Heart left ventricle (tissue), 16 donors: Measurements from ENCODE around the gene CDON. TPM values are rescaled to one million over a fixed set of nuclear protein-coding genes. Genes with fewer than 3 reads are reported as not detected.

Experiments
- ATAC-seq, 4 donors: fragments of 200-7000 bp; cut with Tn5 transposase; one replicate each; pipeline ENCODE4 v1.9.1; 2020 to 2022; ENCODE audit warnings: moderate library complexity in 4 of 4, mild to moderate bottlenecking in 3 of 4, moderate number of reproducible peaks in 1 of 4
- DNase-seq, 5 donors: peaks; one replicate each; pipeline ENCODE4 v3.0.0-alpha.2; 2020
- H3K27ac ChIP-seq, 12 donors: fragments of 200-600 bp; sonication (generic) in 4 of 12; one replicate each; pipeline versions ENCODE4 v1.5.0 to v1.8.0; 2016 to 2022; ENCODE audit warnings: mild to moderate bottlenecking in 2 of 12
- H3K27me3 ChIP-seq, 9 donors: fragments of 200-600 bp; sonication (generic) in 2 of 9; one replicate each; pipeline versions ENCODE4 v1.5.1 to v1.8.0; 2016 to 2022; ENCODE audit warnings: mild to moderate bottlenecking in 3 of 9
- H3K36me3 ChIP-seq, 9 donors: fragments of 200-600 bp; sonication (generic) in 2 of 9; one replicate each; pipeline versions ENCODE4 v1.5.0 to v1.8.0; 2018 to 2022; ENCODE audit warnings: mild to moderate bottlenecking in 2 of 9
- H3K4me1 ChIP-seq, 12 donors: fragments of 200-600 bp; sonication (generic) in 4 of 12; one replicate each; pipeline versions ENCODE4 v1.5.0 to v1.8.0; 2016 to 2022; ENCODE audit warnings: mild to moderate bottlenecking in 3 of 12
- H3K4me3 ChIP-seq, 12 donors: fragments of 200-600 bp; sonication (generic) in 4 of 12; one replicate each; pipeline versions ENCODE4 v1.5.0 to v1.8.0; 2017 to 2022; ENCODE audit warnings: mild to moderate bottlenecking in 9 of 12, moderate library complexity in 4 of 12
- H3K9me3 ChIP-seq, 12 donors: fragments of 200-600 bp; sonication (generic) in 4 of 12; one replicate each; pipeline versions ENCODE4 v1.5.0 to v1.8.0; 2016 to 2022; ENCODE audit warnings: mild to moderate bottlenecking in 1 of 12
- POLR2A ChIP-seq, 2 donors: fragments of 450-650 bp; IDR thresholded peaks; one replicate each; pipeline ENCODE4 v1.6.1; 2017; ENCODE audit warnings: antibody characterized with exemption in 2 of 2, mild to moderate bottlenecking in 2 of 2, moderate library complexity in 2 of 2
- WGBS, 4 donors: extraction: QIAGEN DNeasy Blood & Tissue Kit in 2 of 4; methylation state at CpG; one replicate each; pipeline versions ENCODE4 v1.1.5 to v1.1.7; 2013 to 2018; 5-methylcytosine and 5-hydroxymethylcytosine counted together
- intact Hi-C, 10 donors: fragments of 100-400 bp; cut with DNase I; formaldehyde crosslinking; loops; one replicate each; pipeline versions ENCODE4 v1.11.1 to v1.14.2; 2022
- polyA plus RNA-seq, 2 donors: library from polyadenylated mRNA; stranded (reverse); fragments of 200-250 nt; gene quantifications; one replicate each; pipeline ENCODE4 v1.2.3, GENCODE V29; 2013
- total RNA-seq, 9 donors: library from RNA; depleted of rRNA in 2 of 9; stranded (reverse); fragments of >200 nt in 2 of 9; fragmentation: NEBNext Ultra II Directional in 3 of 9; extraction: Animal tissue kit (Norgen Biotek cat#: 25700) in 3 of 9; gene quantifications; one replicate each; pipeline versions ENCODE4 v1.1.0 to v1.2.4, GENCODE V29; 2016 to 2023
- TF ChIP-seq, protein P1 (sequence below), 12 donors: fragments of 200-600 bp; sonication (generic) in 4 of 12; IDR thresholded peaks; one replicate each; pipeline versions ENCODE4 v1.5.0 to v1.8.0; 2018 to 2022; ENCODE audit warnings: antibody characterized with exemption in 12 of 12, mild to moderate bottlenecking in 5 of 12
- donor health status: ischemic (EF 13 %, LVEDD 7.1; RV severe dilation, severe dysfunction).
- donor health status: healthy with polysubstance abuse.
- donor health status: DM: no; HTN: yes; CAD: no.
- donor health status: DM: no; HTN: no; CAD: no.
- donor health status: ischemic (EF 25% LVEDD 6.9; RV normal size, moderate dysfunction).
- donor health status: ischemic (EF 25% LVEDD 5.7; RV mildly dilated, moderate dysfunction).
- donor health status: healthy.
- donor health status: DM: yes; HTN: yes; CAD: no.
- donor health status: ischemic (EF 35%, LVEDD 5.7; RV mildly dilated, moderate dysfunction).
- donor health status: nonischemic (EF 11% LVEDD 7.7; RV severe dilation, severe dysfunction).
- donor health status: DM: yes; HTN: yes; CAD: no.
- donor health status: PGD.
- donor health status: ischemic (EF 29% LVEDD 5.4; RV normal size, mild dysfunction).
- donor health status: nonischemic (EF 23%, LVEDD 6.1; RV moderate dilation, normal function).

The CDON gene
- total and polyA plus RNA-seq, 11 donors: 1.2 to 51.5 (median 7.3) TPM

DNA sequence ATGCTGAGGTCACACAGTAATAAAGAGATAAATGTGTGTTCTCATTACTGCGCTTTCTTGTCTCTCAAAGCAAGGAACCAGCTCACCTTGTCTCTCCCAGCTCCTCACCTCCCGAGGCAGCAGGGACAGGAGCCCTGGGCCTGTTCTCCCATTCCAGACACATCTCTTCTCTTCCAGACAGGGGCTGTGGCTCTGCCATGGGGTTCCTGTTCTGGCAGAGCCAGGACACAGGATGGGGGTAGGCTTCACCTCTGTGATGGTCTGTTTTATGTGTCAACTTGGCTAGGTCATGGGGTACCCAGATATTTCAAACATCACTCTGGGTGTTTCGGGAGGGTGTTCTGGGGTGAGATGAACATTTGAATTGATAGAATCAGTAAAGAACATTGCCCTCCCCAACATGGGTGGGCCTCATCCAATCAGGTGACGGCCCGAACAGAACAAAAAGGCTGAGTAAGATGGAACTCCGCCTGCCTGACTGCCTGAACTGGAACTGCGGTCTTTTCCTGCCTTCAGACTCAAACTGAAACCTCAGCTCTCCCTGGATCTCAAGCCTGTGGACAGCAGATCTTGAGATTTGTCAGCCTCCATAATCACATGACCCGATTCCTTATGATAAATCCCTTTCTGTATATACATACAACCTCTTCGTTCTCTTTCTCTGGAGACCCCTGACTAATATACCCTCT lies 118.9 kb downstream of the CDON start:
- TF ChIP-seq, protein P1, sequence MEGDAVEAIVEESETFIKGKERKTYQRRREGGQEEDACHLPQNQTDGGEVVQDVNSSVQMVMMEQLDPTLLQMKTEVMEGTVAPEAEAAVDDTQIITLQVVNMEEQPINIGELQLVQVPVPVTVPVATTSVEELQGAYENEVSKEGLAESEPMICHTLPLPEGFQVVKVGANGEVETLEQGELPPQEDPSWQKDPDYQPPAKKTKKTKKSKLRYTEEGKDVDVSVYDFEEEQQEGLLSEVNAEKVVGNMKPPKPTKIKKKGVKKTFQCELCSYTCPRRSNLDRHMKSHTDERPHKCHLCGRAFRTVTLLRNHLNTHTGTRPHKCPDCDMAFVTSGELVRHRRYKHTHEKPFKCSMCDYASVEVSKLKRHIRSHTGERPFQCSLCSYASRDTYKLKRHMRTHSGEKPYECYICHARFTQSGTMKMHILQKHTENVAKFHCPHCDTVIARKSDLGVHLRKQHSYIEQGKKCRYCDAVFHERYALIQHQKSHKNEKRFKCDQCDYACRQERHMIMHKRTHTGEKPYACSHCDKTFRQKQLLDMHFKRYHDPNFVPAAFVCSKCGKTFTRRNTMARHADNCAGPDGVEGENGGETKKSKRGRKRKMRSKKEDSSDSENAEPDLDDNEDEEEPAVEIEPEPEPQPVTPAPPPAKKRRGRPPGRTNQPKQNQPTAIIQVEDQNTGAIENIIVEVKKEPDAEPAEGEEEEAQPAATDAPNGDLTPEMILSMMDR (IDR thresholded peaks at IDR 0.05): no peak
- no peak for TF ChIP-seq POLR2A (IDR thresholded peaks at IDR 0.05)
- intact Hi-C loops: loop anchor here in 6 of 10 donors (5.0 to 10.0 kb wide), 3 partner anchors 111 to 248 kb away; partner anchors contain the start of gene CDON (in 1 of the 6)
- Histone ChIP-seq H3K36me3 (no peaks in the 10 kb centered on the region), H3K4me1 (peaks cover 0 to 27% (median 11%) of the 10 kb centered on the region in 12 donors), H3K27me3 (peaks cover 0 to 7% (median 0%) of the 10 kb centered on the region in 9 donors), H3K27ac (no peak overlapping the region), H3K9me3 (no peaks in the 10 kb centered on the region), H3K4me3 (no peak overlapping the region)
- WGBS, 4 donors: 92 to 98% (median 94%) methylated on average over 9 of the region's 9 CpGs
- ATAC-seq (no peak), DNase-seq (peak in 1 of 5 donors; percentile 9)

DNA sequence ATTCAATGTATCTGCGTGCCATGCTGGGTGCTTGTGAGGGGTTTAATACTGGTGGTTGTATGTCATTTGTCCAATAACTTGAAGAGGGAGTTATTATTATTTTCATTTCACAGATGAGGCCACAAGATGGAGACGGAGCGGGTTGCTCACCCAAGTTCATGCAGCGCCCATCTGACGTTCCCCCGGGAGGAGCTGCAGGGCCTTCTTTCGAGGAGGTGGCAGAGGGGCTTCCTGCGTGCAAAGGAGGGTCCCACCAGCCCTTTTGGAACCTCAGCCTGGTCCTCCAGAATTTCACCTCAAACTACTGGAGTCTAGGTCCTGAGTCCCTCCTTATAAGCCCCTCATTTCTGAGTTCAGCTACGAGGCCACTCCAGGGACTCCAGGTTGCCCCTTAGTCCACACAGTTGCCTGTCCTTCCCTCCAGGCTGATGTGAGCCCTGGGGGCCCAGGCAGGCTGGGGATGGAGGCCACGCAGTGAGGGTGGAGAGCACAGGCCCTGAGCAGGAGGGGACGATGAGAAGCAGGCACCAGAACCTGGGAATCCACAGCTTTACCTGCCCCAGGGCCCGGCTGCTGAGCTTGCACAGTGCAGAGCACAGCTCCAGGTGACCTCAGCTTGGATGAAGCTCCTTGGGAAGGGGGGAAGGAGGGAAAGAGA lies 119.8 kb downstream of the CDON start:
- Histone ChIP-seq H3K4me3 (no peak overlapping the region), H3K27me3 (peaks cover 0 to 7% (median 0%) of the 10 kb centered on the region in 9 donors), H3K36me3 (no peaks in the 10 kb centered on the region), H3K9me3 (no peaks in the 10 kb centered on the region), H3K27ac (peak overlapping the region in 3 of 12 donors; percentile 63 to 65 (median 65)), H3K4me1 (peaks cover 0 to 32% (median 11%) of the 10 kb centered on the region in 12 donors)
- intact Hi-C loops: loop anchor here in 6 of 10 donors (5.0 to 10.0 kb wide), 3 partner anchors 112 to 249 kb away; partner anchors contain the start of gene CDON (in 1 of the 6)
- DNase-seq: peak in 1 of 5 donors; percentile 11
- WGBS, 4 donors: 90 to 94% (median 93%) methylated on average over 10 to 12 of the region's 12 CpGs
- ATAC-seq: no peak
- TF ChIP-seq, protein P1 (IDR thresholded peaks at IDR 0.05): no peak

DNA sequence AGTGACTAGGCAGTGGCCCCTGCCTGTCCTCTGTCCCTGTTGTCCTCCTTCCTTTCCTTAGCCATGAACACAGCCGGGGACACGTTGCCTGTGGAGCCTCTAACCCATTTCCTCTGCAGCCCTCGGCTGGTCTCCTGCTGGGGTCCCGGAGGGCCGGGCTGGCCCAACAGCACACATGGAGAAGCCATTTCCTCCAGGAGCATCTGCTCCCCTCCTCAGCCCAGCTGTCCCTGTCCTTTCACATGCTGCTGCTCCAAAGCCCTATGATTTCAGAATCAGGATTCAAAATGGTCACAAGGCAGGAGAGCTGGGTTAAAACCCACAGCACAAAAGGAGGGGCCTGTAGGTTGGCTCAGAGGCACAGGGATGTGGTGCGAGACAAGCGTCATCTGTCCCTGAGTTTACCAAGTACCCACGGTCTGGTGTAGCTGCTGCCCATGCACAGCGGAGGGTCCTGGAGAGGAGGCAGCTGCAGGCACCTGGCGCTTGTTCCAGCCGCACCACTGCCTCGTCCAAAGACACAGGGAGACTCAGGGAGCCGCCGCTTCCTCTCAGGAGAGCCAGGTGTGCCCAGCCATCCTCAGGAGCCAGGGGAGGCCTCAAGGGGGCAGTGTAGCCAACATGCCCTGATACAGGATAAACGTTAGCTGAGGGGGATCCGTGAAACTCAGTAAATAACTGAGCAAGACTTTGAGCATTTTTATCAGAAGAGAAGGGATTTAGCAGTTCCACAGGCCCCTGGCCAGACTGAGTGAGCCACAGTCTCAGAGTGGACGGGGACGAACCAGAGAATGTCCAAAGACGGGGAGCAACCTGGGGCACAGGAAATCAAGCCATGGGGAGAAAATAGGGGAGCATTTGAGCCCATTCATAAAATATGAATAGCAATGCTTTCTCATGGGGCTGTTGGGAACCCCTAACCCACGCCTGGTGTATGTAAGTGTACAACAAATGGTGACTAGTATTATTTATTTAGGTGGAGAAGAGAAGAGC lies 120.8 kb downstream of the CDON start:
- Histone ChIP-seq H3K27ac (peak overlapping the region in 10 of 12 donors; percentile 6 to 68 (median 55)), H3K9me3 (no peaks in the 10 kb centered on the region), H3K4me3 (no peak overlapping the region), H3K36me3 (no peaks in the 10 kb centered on the region), H3K4me1 (peaks cover 0 to 32% (median 11%) of the 10 kb centered on the region in 12 donors), H3K27me3 (peaks cover 0 to 7% (median 0%) of the 10 kb centered on the region in 9 donors)
- 24 to 25% (median 24%) methylated on average over 17 to 20 of the region's 20 CpGs for WGBS, 4 donors
- DNase-seq (peak in 4 of 5 donors; percentile 55 to 79 (median 61)), ATAC-seq (peak; percentile 61 to 80 (median 76))
- TF ChIP-seq, protein P1 (IDR thresholded peaks at IDR 0.05): peak; percentile 51 to 76 (median 66)
- TF ChIP-seq POLR2A (IDR thresholded peaks at IDR 0.05): no peak
- intact Hi-C loops: loop anchor here in 6 of 10 donors (5.0 to 10.0 kb wide), 3 partner anchors 113 to 250 kb away; partner anchors contain the start of gene CDON (in 1 of the 6)
